ENCODE measurements around the gene OR5AU1. TPM values are rescaled to one million over a fixed set of nuclear protein-coding genes. Genes with fewer than 3 reads are reported as not detected.

Gene OR5AU1
- not detected for total RNA-seq

GRCh38 chr14:21155963-21156362 is at the start of gene OR5AU1:
Gene OR5AU1, minus strand, starts transcription at chr14:21156063. Its CDS starts 191 bp downstream, at chr14:21155872.
- no peaks in the 10 kb centered on the region for H3K36me3 ChIP-seq
- no peaks in the 10 kb centered on the region for H3K4me1 ChIP-seq
- H3K27me3 ChIP-seq, result peaks cover 7% of the 10 kb centered on the region
- intact Hi-C loops (cut with DNase I; ENCODE audit: low total_unique reads) (loop anchor here (10.0 kb wide), 1 partner anchor 1379 kb away; no protein-coding TSS in a partner anchor), in situ Hi-C loops (cut with MboI; ENCODE audit: low pct_ligation_motif_present in 1 of 4, low pct_unique_long_range_greater_than_20kb in 1 of 4, low sequenced_read_pairs in 3 of 4) (no loop called here)
- no peak for DNase-seq
- TF ChIP-seq EP300 (IDR thresholded peaks at IDR 0.05; ENCODE audit: low read depth), result no peak
- TF ChIP-seq, protein P1, sequence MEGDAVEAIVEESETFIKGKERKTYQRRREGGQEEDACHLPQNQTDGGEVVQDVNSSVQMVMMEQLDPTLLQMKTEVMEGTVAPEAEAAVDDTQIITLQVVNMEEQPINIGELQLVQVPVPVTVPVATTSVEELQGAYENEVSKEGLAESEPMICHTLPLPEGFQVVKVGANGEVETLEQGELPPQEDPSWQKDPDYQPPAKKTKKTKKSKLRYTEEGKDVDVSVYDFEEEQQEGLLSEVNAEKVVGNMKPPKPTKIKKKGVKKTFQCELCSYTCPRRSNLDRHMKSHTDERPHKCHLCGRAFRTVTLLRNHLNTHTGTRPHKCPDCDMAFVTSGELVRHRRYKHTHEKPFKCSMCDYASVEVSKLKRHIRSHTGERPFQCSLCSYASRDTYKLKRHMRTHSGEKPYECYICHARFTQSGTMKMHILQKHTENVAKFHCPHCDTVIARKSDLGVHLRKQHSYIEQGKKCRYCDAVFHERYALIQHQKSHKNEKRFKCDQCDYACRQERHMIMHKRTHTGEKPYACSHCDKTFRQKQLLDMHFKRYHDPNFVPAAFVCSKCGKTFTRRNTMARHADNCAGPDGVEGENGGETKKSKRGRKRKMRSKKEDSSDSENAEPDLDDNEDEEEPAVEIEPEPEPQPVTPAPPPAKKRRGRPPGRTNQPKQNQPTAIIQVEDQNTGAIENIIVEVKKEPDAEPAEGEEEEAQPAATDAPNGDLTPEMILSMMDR (IDR thresholded peaks at IDR 0.05), result no peak
- no peak for TF ChIP-seq POLR2A (IDR thresholded peaks at IDR 0.05)
- TF ChIP-seq POLR2AphosphoS5 (IDR thresholded peaks at IDR 0.05), result no peak
- no peak within 1 kb of the TSS for H3K27ac ChIP-seq
- H3K9me3 ChIP-seq, result no peaks in the 10 kb centered on the region
- no peak within 1 kb of the TSS for H3K4me3 ChIP-seq

- in situ Hi-C loops (cut with MboI; ENCODE audit: low pct_ligation_motif_present in 1 of 4, low pct_unique_long_range_greater_than_20kb in 1 of 4, low sequenced_read_pairs in 3 of 4) (no loop called here), intact Hi-C loops (cut with DNase I; ENCODE audit: low total_unique reads) (no loop called here)
Measured at GRCh38 chr14:21205026-21205677, 49.3 kb upstream of the OR5AU1 start.

GRCh38 chr14:21204167-21205025 is 48.5 kb upstream of the OR5AU1 start:
- no peaks in the 10 kb centered on the region for H3K4me1 ChIP-seq
- no peak overlapping the region for H3K27ac ChIP-seq
- intact Hi-C loops (cut with DNase I; ENCODE audit: low total_unique reads) (no loop called here), in situ Hi-C loops (cut with MboI; ENCODE audit: low pct_ligation_motif_present in 1 of 4, low pct_unique_long_range_greater_than_20kb in 1 of 4, low sequenced_read_pairs in 3 of 4) (no loop called here)
- H3K9me3 ChIP-seq, result no peaks in the 10 kb centered on the region
- TF ChIP-seq EP300 (IDR thresholded peaks at IDR 0.05; ENCODE audit: low read depth) (no peak), POLR2AphosphoS5 (IDR thresholded peaks at IDR 0.05) (no peak), POLR2A (IDR thresholded peaks at IDR 0.05) (no peak)
- TF ChIP-seq, protein P1 (IDR thresholded peaks at IDR 0.05), result no peak
- H3K4me3 ChIP-seq, result no peak overlapping the region
- peaks cover 0 to 28% (median 4%) of the 10 kb centered on the region in 4 donors for H3K36me3 ChIP-seq
- no peaks in the 10 kb centered on the region for H3K27me3 ChIP-seq
- 87% methylated on average over 6 to 8 of the region's 8 CpGs for WGBS, 2 donors (ENCODE audit: low coverage in 1 of 2)
- DNase-seq, result no peak

More at GRCh38 chr14:21205026-21205677, 49.3 kb upstream of the OR5AU1 start:
- no peak for DNase-seq
- no peak overlapping the region for H3K4me3 ChIP-seq
- no peaks in the 10 kb centered on the region for H3K9me3 ChIP-seq
- no peak overlapping the region for H3K27ac ChIP-seq
- H3K36me3 ChIP-seq, result peaks cover 0 to 34% (median 8%) of the 10 kb centered on the region in 4 donors
- TF ChIP-seq POLR2AphosphoS5 (IDR thresholded peaks at IDR 0.05) (no peak), POLR2A (IDR thresholded peaks at IDR 0.05) (no peak), EP300 (IDR thresholded peaks at IDR 0.05; ENCODE audit: low read depth) (no peak)
- TF ChIP-seq, protein P1 (IDR thresholded peaks at IDR 0.05), result no peak
- 84 to 85% methylated on average over 4 of the region's 4 CpGs for WGBS, 2 donors (ENCODE audit: low coverage in 1 of 2)
- no peaks in the 10 kb centered on the region for H3K27me3 ChIP-seq
- H3K4me1 ChIP-seq, result no peaks in the 10 kb centered on the region

DNA sequence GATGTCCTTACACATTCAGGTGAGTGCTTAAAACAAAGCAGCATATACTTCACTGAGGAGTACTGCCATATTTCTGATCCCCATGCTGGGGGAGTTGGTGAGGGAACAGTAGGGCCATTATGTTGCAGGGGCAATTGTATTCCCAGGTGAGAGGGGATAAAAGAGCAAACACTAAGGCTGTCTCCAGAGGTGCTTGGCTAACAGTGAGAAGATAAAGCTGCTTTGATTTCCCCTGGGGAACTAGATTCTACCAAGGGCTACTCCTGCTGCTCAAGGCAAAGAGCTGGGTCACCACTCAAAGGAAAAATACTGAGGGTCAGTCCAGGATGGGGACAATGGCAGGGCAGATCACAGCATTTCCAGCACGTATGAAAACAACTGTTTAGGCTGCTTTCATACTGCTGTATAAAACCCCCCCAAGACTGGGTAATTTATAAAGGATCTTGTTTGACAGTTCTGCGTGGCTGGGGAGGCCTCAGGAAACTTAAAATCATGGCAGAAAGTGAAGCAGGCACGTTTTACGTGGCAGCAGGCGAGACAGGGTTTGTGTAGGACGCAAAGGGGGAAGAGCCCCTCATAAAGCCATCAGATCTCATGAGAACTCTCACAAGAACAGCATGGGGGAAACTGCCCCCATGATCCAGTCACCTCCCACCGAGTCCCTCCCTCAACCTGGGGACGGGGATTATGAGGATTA is 47.8 kb upstream of the OR5AU1 start:
- 40 to 82% methylated on average over 1 to 8 of the region's 8 CpGs for WGBS, 2 donors (ENCODE audit: low coverage in 1 of 2)
- TF ChIP-seq POLR2A (IDR thresholded peaks at IDR 0.05), result peak; percentile 12
- TF ChIP-seq, protein P1 (IDR thresholded peaks at IDR 0.05), result no peak
- in situ Hi-C loops (cut with MboI; ENCODE audit: low pct_ligation_motif_present in 1 of 4, low pct_unique_long_range_greater_than_20kb in 1 of 4, low sequenced_read_pairs in 3 of 4) (no loop called here), intact Hi-C loops (cut with DNase I; ENCODE audit: low total_unique reads) (no loop called here)
- H3K36me3 ChIP-seq, result peaks cover 0 to 20% (median under 1%) of the 10 kb centered on the region in 4 donors
- H3K27ac ChIP-seq, result no peak overlapping the region
- no peaks in the 10 kb centered on the region for H3K4me1 ChIP-seq
- H3K9me3 ChIP-seq, result no peaks in the 10 kb centered on the region
- H3K27me3 ChIP-seq, result no peaks in the 10 kb centered on the region
- no peak overlapping the region for H3K4me3 ChIP-seq
- no peak for DNase-seq

Data from transverse colon (tissue), 4 donors.